Gastrocnemius medialis (tissue), 4 donors: ENCODE data around the gene OSBPL2.

ENCODE experiments used
- POLR2A ChIP-seq, 2 donors: fragments of 450-650 bp; IDR thresholded peaks; one replicate each; pipeline ENCODE4 v1.6.1; 2017; ENCODE audit warnings: antibody characterized with exemption in 2 of 2, mild to moderate bottlenecking in 2 of 2, moderate library complexity in 2 of 2
- TF ChIP-seq, protein P1 (sequence below), 5 experiments: fragments of 450-650 bp in 3 of 5; fragments of 200-600 bp in 2 of 5; sonication (generic) in 2 of 5; IDR thresholded peaks in 4 of 5; conservative IDR thresholded peaks in 1 of 5; 1 replicate in 4 of 5; 2 replicates in 1 of 5; pipeline ENCODE4 v1.5.1; 2016 to 2019; ENCODE audit warnings: antibody characterized with exemption in 5 of 5, mild to moderate bottlenecking in 3 of 5, moderate library complexity in 3 of 5

DNA sequence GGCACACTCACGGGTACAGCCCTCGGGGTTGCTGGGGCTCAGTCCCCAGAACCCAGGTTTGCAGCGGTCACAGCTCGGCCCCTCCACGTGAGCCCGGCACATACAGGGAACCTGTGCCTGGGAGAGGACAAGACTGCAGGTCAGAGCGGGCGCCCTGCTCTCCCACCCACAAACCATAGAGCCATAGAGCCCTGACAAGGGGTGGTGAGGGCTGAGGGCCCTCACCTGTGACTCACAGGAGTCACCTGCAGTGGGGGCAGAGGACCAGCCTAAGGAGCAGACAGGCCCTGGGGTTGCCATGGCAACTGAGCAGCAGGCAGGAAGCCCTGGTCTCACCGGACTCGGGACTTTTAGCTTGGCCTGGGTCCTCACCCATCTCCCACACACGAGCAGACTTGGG lies 98.0 kb downstream of the OSBPL2 start:
- TF ChIP-seq, protein P1, sequence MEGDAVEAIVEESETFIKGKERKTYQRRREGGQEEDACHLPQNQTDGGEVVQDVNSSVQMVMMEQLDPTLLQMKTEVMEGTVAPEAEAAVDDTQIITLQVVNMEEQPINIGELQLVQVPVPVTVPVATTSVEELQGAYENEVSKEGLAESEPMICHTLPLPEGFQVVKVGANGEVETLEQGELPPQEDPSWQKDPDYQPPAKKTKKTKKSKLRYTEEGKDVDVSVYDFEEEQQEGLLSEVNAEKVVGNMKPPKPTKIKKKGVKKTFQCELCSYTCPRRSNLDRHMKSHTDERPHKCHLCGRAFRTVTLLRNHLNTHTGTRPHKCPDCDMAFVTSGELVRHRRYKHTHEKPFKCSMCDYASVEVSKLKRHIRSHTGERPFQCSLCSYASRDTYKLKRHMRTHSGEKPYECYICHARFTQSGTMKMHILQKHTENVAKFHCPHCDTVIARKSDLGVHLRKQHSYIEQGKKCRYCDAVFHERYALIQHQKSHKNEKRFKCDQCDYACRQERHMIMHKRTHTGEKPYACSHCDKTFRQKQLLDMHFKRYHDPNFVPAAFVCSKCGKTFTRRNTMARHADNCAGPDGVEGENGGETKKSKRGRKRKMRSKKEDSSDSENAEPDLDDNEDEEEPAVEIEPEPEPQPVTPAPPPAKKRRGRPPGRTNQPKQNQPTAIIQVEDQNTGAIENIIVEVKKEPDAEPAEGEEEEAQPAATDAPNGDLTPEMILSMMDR (IDR thresholded peaks at IDR 0.05 in 4 of 5, conservative IDR thresholded peaks at IDR 0.05 in 1 of 5), result no peak
- no peak for TF ChIP-seq POLR2A (IDR thresholded peaks at IDR 0.05)
